NCI-H748 treated with DMSO at 0.1 percent for 48 hours (cell line): Measurements from ENCODE around the gene CR1L.
"Not testable (repeated sequence)": the region's sequence is repeated elsewhere in the genome, so short reads cannot be mapped to it uniquely, and the experiment has no call there.

ENCODE experiments used
- DNase-seq: peaks from one replicate; lab custom pipeline; 2025; lab: John Stamatoyannopoulos, UW

Gene CR1L

GRCh38 chr1:207646171-207646570, 1.2 kb downstream of the CR1L start:
- no peak for DNase-seq

- peak; percentile 50 for DNase-seq
These were observed 2.1 kb downstream of the CR1L start for GRCh38 chr1:207646944-207647579.

GRCh38 chr1:207647671-207648333, 2.9 kb downstream of the CR1L start:
- no peak for DNase-seq

GRCh38 chr1:207648334-207649209, 3.6 kb downstream of the CR1L start:
- DNase-seq = peak; percentile 8

GRCh38 chr1:207649210-207649753, 4.3 kb downstream of the CR1L start:
- peak; percentile 63 for DNase-seq

- no peak for DNase-seq
These were observed 5.1 kb downstream of the CR1L start for GRCh38 chr1:207649865-207650580.

- no peak for DNase-seq
These were observed 6.7 kb downstream of the CR1L start for GRCh38 chr1:207651583-207651982.

- DNase-seq = no peak
These were observed 9.4 kb downstream of the CR1L start for GRCh38 chr1:207654320-207654719.

- no peak for DNase-seq
These were observed 13.5 kb downstream of the CR1L start for GRCh38 chr1:207658408-207658807.

GRCh38 chr1:207658904-207659485, 14.1 kb downstream of the CR1L start:
- DNase-seq = no peak

- DNase-seq = no peak
These were observed 14.7 kb downstream of the CR1L start for GRCh38 chr1:207659545-207660153.

GRCh38 chr1:207661420-207661819, 16.5 kb downstream of the CR1L start:
- not testable (repeated sequence) for DNase-seq

GRCh38 chr1:207666342-207666741, 21.4 kb downstream of the CR1L start:
- DNase-seq = no peak

- no peak for DNase-seq
These were observed 24.6 kb downstream of the CR1L start for GRCh38 chr1:207669528-207670009.

GRCh38 chr1:207670192-207670591, 25.3 kb downstream of the CR1L start:
- no peak for DNase-seq

- DNase-seq = no peak
These were observed 26.1 kb downstream of the CR1L start for GRCh38 chr1:207670997-207671396.

- peak; percentile 64 for DNase-seq
These were observed 27.7 kb downstream of the CR1L start for GRCh38 chr1:207672522-207673130.

GRCh38 chr1:207673399-207673798, 28.5 kb downstream of the CR1L start:
- no peak for DNase-seq

GRCh38 chr1:207676153-207676552, 31.2 kb downstream of the CR1L start:
- DNase-seq = no peak

GRCh38 chr1:207680590-207681388, 35.9 kb downstream of the CR1L start:
- DNase-seq = not testable (repeated sequence)
